ENCODE measurements around the gene CETP. TPM values are rescaled to one million over a fixed set of nuclear protein-coding genes. Genes with fewer than 3 reads are reported as not detected.

The CETP gene
- total and polyA plus RNA-seq, 2 of the 8 experiments (the other 6 are each of a cell fraction or from before 2014, with no cell fraction given): not detected

GRCh38 chr16:56914896-56915295, 46.9 kb upstream of the CETP start:
- no peak overlapping the region for H3K14ac ChIP-seq (ENCODE audit: insufficient read length)
- H3K9ac ChIP-seq (replicated peaks in 1 of 4; ENCODE audit: extremely low read depth in 1 of 4, low read depth in 3 of 4, low read length in 3 of 4): no peak overlapping the region
- H4K20me1 ChIP-seq (replicated peaks in 1 of 2; ENCODE audit: control insufficient read depth in 1 of 2, insufficient read depth in 2 of 2, low read length in 2 of 2): no peaks in the 10 kb centered on the region
- H3K4ac ChIP-seq (replicated peaks; ENCODE audit: insufficient read length, low read depth, low read length): no peak overlapping the region
- WGBS, 2 experiments (ENCODE audit: extremely low coverage in 1 of 2, insufficient coverage in 1 of 2, insufficient read length in 1 of 2, insufficient replicate concordance in 2 of 2, low coverage in 1 of 2, low lambda C conversion rate in 2 of 2, missing lambda C conversion rate in 1 of 2): 81% methylated on average over 7 of the region's 7 CpGs; no CpG with 5 or more reads in 1 of the 2 experiments
- TF ChIP-seq BACH1 (IDR thresholded peaks at IDR 0.05; ENCODE audit: low read length) (no peak), CTCF (IDR thresholded peaks at IDR 0.05; ENCODE audit: control extremely low read depth in 1 of 3, insufficient read depth in 1 of 3, low read depth in 1 of 3, low read length in 3 of 3) (no peak), CREB1 (IDR thresholded peaks at IDR 0.05) (no peak), GTF2F1 (IDR thresholded peaks at IDR 0.05; ENCODE audit: borderline replicate concordance, low read depth, low read length) (no peak), POU5F1 (IDR thresholded peaks at IDR 0.05; ENCODE audit: low read depth, low read length) (no peak), SIRT6 (IDR thresholded peaks at IDR 0.05; ENCODE audit: low read length) (no peak)
- no peak overlapping the region for H3K27ac ChIP-seq (ENCODE audit: low read depth, low read length)
- no peak overlapping the region for H2BK12ac ChIP-seq (ENCODE audit: low read depth, low read length)
- H4K91ac ChIP-seq (replicated peaks; ENCODE audit: insufficient read length, low read length): no peak overlapping the region
- no peak overlapping the region for H4K8ac ChIP-seq (ENCODE audit: extremely low read depth, insufficient read depth, low read length)
- H2BK120ac ChIP-seq (replicated peaks; ENCODE audit: low read depth, low read length): no peak overlapping the region
- DNase-seq (ENCODE audit: low read depth in 1 of 2, low spot score in 2 of 2): no peak
- H3K9me3 ChIP-seq (ENCODE audit: insufficient read depth in 2 of 2, low read depth in 1 of 2, low read length in 1 of 2): no peaks in the 10 kb centered on the region
- H3K23me2 ChIP-seq (ENCODE audit: low read depth, low read length): no peaks in the 10 kb centered on the region
- POLR2A ChIA-PET (ENCODE audit: partially characterized antibody): interaction anchor here (2.8 kb wide), 1 partner anchor 16 kb away, joined by 18 read pairs; the partner anchor contains the start of gene HERPUD1
- H3K18ac ChIP-seq (ENCODE audit: extremely low read depth, low read length): no peak overlapping the region
- H3K27me3 ChIP-seq (replicated peaks in 1 of 4; ENCODE audit: control insufficient read depth in 3 of 4, extremely low read depth in 1 of 4, insufficient read depth in 3 of 4, low read length in 3 of 4): no peaks in the 10 kb centered on the region; a peak in 1 of 7 replicates
- H2AK5ac ChIP-seq (ENCODE audit: low read depth, low read length): no peak overlapping the region
- H2BK5ac ChIP-seq (ENCODE audit: low read depth, low read length): no peak overlapping the region
- H2AFZ ChIP-seq (ENCODE audit: low read length): peak overlapping the region; percentile 25; the same call in 1 of the 2 replicates
- H4K5ac ChIP-seq (ENCODE audit: insufficient read length, low read depth, low read length): no peak overlapping the region
- H3K79me1 ChIP-seq (ENCODE audit: low read depth, low read length): no peaks in the 10 kb centered on the region
- H3K4me2 ChIP-seq (ENCODE audit: insufficient read depth in 1 of 2, low read depth in 2 of 2, low read length in 2 of 2): no peak overlapping the region
- no peak overlapping the region for H2BK20ac ChIP-seq (ENCODE audit: low read length)
- CTCF ChIA-PET (ENCODE audit: partially characterized antibody): interaction anchor here (0.6 kb wide), 1 partner anchor 14 kb away, joined by 3 read pairs; no protein-coding TSS in a partner anchor
- H3K4me1 ChIP-seq (replicated peaks in 1 of 4; ENCODE audit: control insufficient read depth in 3 of 4, insufficient read depth in 4 of 4, low read length in 3 of 4): peaks cover 0 to 12% (median 0%) of the 10 kb centered on the region in 4 experiments; a peak in 3 of 7 replicates
- H3K79me2 ChIP-seq (ENCODE audit: control insufficient read depth in 1 of 2, insufficient read depth in 2 of 2, low read length in 2 of 2): no peaks in the 10 kb centered on the region
- H3K4me3 ChIP-seq (ENCODE audit: extremely low read depth in 1 of 4, insufficient read depth in 2 of 4, low read depth in 3 of 4, low read length in 4 of 4): no peak overlapping the region
- no peaks in the 10 kb centered on the region for H3K36me3 ChIP-seq (ENCODE audit: control insufficient read depth in 2 of 4, insufficient read depth in 4 of 4, low read length in 3 of 4)
- no peak overlapping the region for H3K23ac ChIP-seq (ENCODE audit: insufficient read length)
- no peak for FAIRE-seq
- no peak overlapping the region for H2BK15ac ChIP-seq (ENCODE audit: low read length)
- no peak overlapping the region for H3K56ac ChIP-seq (replicated peaks; ENCODE audit: insufficient read length, low read depth, low read length)
